Tibial artery (tissue), 4 donors: ENCODE measurements around the gene LIN7A.

Experiments used
- DNase-seq, 2 donors: peaks; one replicate each; pipeline ENCODE4 v3.0.0-alpha.2; 2019
- H3K27ac ChIP-seq, 2 donors: fragments of 200-600 bp; sonication (generic) in 1 of 2; 1 replicate in 1 of 2; 2 replicates in 1 of 2; pipeline ENCODE4 v1.5.1; 2018 to 2019; ENCODE audit warnings: mild to moderate bottlenecking in 1 of 2
- H3K27me3 ChIP-seq, 2 donors: fragments of 200-600 bp; sonication (generic) in 1 of 2; one replicate each; pipeline versions ENCODE4 v1.5.1 to v1.6.0; 2016 to 2019
- H3K36me3 ChIP-seq, 3 donors: fragments of 200-600 bp; sonication (generic) in 2 of 3; one replicate each; pipeline ENCODE4 v1.5.1; 2016 to 2019; ENCODE audit warnings: mild to moderate bottlenecking in 2 of 3
- H3K4me1 ChIP-seq, 4 donors: fragments of 200-600 bp; sonication (generic) in 2 of 4; 1 replicate in 3 of 4; 2 replicates in 1 of 4; pipeline ENCODE4 v1.5.1; 2016 to 2019
- H3K4me3 ChIP-seq, 2 donors: fragments of 200-600 bp; sonication (generic) in 1 of 2; 1 replicate in 1 of 2; 2 replicates in 1 of 2; pipeline ENCODE4 v1.5.1; 2018 to 2019; ENCODE audit warnings: mild to moderate bottlenecking in 2 of 2
- H3K9me3 ChIP-seq, 3 donors: fragments of 200-600 bp; sonication (generic) in 1 of 3; one replicate each; pipeline ENCODE4 v1.5.1; 2016 to 2019
- CTCF ChIP-seq, 2 experiments: fragments of 200-600 bp in 1 of 2; fragments of 450-650 bp in 1 of 2; IDR thresholded peaks; one replicate each; pipeline ENCODE4 v1.5.1; 2017 to 2019; ENCODE audit warnings: antibody characterized with exemption in 2 of 2, mild to moderate bottlenecking in 1 of 2, moderate library complexity in 1 of 2
- intact Hi-C: fragments of 100-400 bp; cut with DNase I; formaldehyde crosslinking; loops from one replicate; pipeline ENCODE4 v1.15.0; 2023; ENCODE audit warnings: low total_unique reads

The LIN7A gene

GRCh38 chr12:80860206-80860605 is 77.5 kb downstream of the LIN7A start:
- TF ChIP-seq CTCF (IDR thresholded peaks at IDR 0.05) = no peak
- H3K4me3 ChIP-seq = no peak overlapping the region
- DNase-seq = no peak
- H3K4me1 ChIP-seq = no peaks in the 10 kb centered on the region
- no peaks in the 10 kb centered on the region for H3K27me3 ChIP-seq
- H3K27ac ChIP-seq = no peak overlapping the region
- intact Hi-C loops = no loop called here
- H3K36me3 ChIP-seq = no peaks in the 10 kb centered on the region
- no peaks in the 10 kb centered on the region for H3K9me3 ChIP-seq

- no peaks in the 10 kb centered on the region for H3K9me3 ChIP-seq
- no peaks in the 10 kb centered on the region for H3K27me3 ChIP-seq
- no peak overlapping the region for H3K27ac ChIP-seq
- H3K4me1 ChIP-seq = no peaks in the 10 kb centered on the region
- intact Hi-C loops = no loop called here
- DNase-seq = no peak
- H3K4me3 ChIP-seq = no peak overlapping the region
- TF ChIP-seq CTCF (IDR thresholded peaks at IDR 0.05) = no peak
- no peaks in the 10 kb centered on the region for H3K36me3 ChIP-seq
These were observed 79.4 kb downstream of the LIN7A start for GRCh38 chr12:80858356-80858755.

- no peak for TF ChIP-seq CTCF (IDR thresholded peaks at IDR 0.05)
- no peaks in the 10 kb centered on the region for H3K36me3 ChIP-seq
- DNase-seq = no peak
- intact Hi-C loops = no loop called here
- no peaks in the 10 kb centered on the region for H3K4me1 ChIP-seq
- no peaks in the 10 kb centered on the region for H3K9me3 ChIP-seq
- no peak overlapping the region for H3K27ac ChIP-seq
- no peak overlapping the region for H3K4me3 ChIP-seq
- no peaks in the 10 kb centered on the region for H3K27me3 ChIP-seq
These were observed 80.4 kb downstream of the LIN7A start for GRCh38 chr12:80857311-80857710.

- Histone ChIP-seq H3K27ac (no peak overlapping the region), H3K9me3 (no peaks in the 10 kb centered on the region), H3K4me1 (no peaks in the 10 kb centered on the region), H3K27me3 (no peaks in the 10 kb centered on the region), H3K36me3 (no peaks in the 10 kb centered on the region), H3K4me3 (no peak overlapping the region)
- no peak for DNase-seq
- intact Hi-C loops = no loop called here
- TF ChIP-seq CTCF (IDR thresholded peaks at IDR 0.05) = no peak
These were observed 88.4 kb downstream of the LIN7A start for GRCh38 chr12:80849337-80849736.

- H3K27me3 ChIP-seq = no peaks in the 10 kb centered on the region
- H3K4me3 ChIP-seq = no peak overlapping the region
- TF ChIP-seq CTCF (IDR thresholded peaks at IDR 0.05) = no peak
- no peak for DNase-seq
- no peak overlapping the region for H3K27ac ChIP-seq
- H3K36me3 ChIP-seq = no peaks in the 10 kb centered on the region
- no peaks in the 10 kb centered on the region for H3K4me1 ChIP-seq
- intact Hi-C loops = no loop called here
- no peaks in the 10 kb centered on the region for H3K9me3 ChIP-seq
These were observed 88.9 kb downstream of the LIN7A start for GRCh38 chr12:80848858-80849257.

- H3K27ac ChIP-seq = no peak overlapping the region
- no peaks in the 10 kb centered on the region for H3K9me3 ChIP-seq
- no peaks in the 10 kb centered on the region for H3K27me3 ChIP-seq
- no peaks in the 10 kb centered on the region for H3K36me3 ChIP-seq
- H3K4me1 ChIP-seq = no peaks in the 10 kb centered on the region
- TF ChIP-seq CTCF (IDR thresholded peaks at IDR 0.05) = no peak
- DNase-seq = no peak
- intact Hi-C loops = no loop called here
- no peak overlapping the region for H3K4me3 ChIP-seq
These were observed 90.2 kb downstream of the LIN7A start for GRCh38 chr12:80847575-80847974.
